PC-3 (cell line): ENCODE measurements around the gene DOK3. TPM values are rescaled to one million over a fixed set of nuclear protein-coding genes. Genes with fewer than 3 reads are reported as not detected.
A peak's percentile ranks its signal among the peaks of the same experiment; 100 is the strongest.

ENCODE experiments used
- ATAC-seq: fragments of 200-7000 bp; cut with Tn5 transposase; 2 replicates; pipeline ENCODE4 v1.9.1; 2020; ENCODE audit warnings: mild to moderate bottlenecking, moderate library complexity
- BruUV-seq: library from RNA; stranded (reverse); fragments of 400-500 nt; replicated peaks from 2 replicates; lab custom pipeline; 2021; lab: Mats Ljungman, UMichigan
- CTCF ChIA-PET: fragments of 300-600 bp; sonication (Branson Sonifier 250); formaldehyde crosslinking; loops from one replicate; lab custom pipeline; 2022; ENCODE audit warnings: antibody characterized with exemption; lab: Charles Lee
- POLR2A ChIA-PET: fragments of 300-600 bp; sonication (Branson Sonifier 250); formaldehyde crosslinking; loops from one replicate; lab custom pipeline; 2022; ENCODE audit warnings: antibody characterized with exemption; ENCODE audit not compliant: unreplicated experiment; lab: Charles Lee
- DNase-seq: peaks from one replicate; pipeline ENCODE4 v3.0.0-alpha.2; 2015
- H2AFZ ChIP-seq: fragments of 300-600 bp; sonication (generic); 2 replicates; pipeline ENCODE4 v1.6.0; 2016; ENCODE audit warnings: antibody characterized with exemption, low read length
- H3F3A ChIP-seq: fragments of 300-600 bp; sonication (generic); one replicate; pipeline ENCODE4 v1.6.0; 2017; ENCODE audit warnings: antibody characterized with exemption, low read length, control low read depth, mild to moderate bottlenecking; ENCODE audit not compliant: unreplicated experiment
- H3K27ac ChIP-seq: fragments of 300-600 bp; sonication (generic); 2 replicates; pipeline ENCODE4 v1.5.1; 2016; ENCODE audit warnings: mild to moderate bottlenecking, low read length
- H3K27me3 ChIP-seq: fragments of 300-600 bp; sonication (generic); 2 replicates; pipeline ENCODE4 v1.6.1; 2016; ENCODE audit warnings: low read length, mixed read lengths
- H3K36me3 ChIP-seq: fragments of 300-600 bp; sonication (generic); 2 replicates; pipeline ENCODE4 v1.6.1; 2016; ENCODE audit warnings: low read depth, mixed run types, low read length, mixed read lengths
- H3K4me1 ChIP-seq: fragments of 300-600 bp; sonication (generic); 2 replicates; pipeline ENCODE4 v1.5.1; 2016; ENCODE audit warnings: low read length; ENCODE audit not compliant: insufficient read depth
- H3K4me2 ChIP-seq: fragments of 300-600 bp; sonication (generic); 2 replicates; pipeline ENCODE4 v1.6.0; 2016; ENCODE audit warnings: low read length
- H3K4me3 ChIP-seq: fragments of 300-600 bp; sonication (generic); 2 replicates; pipeline ENCODE4 v1.5.1; 2016; ENCODE audit warnings: mild to moderate bottlenecking, low read length, mixed read lengths
- H3K79me2 ChIP-seq: fragments of 300-600 bp; sonication (generic); 2 replicates; pipeline ENCODE4 v1.6.1; 2017; ENCODE audit warnings: low read length, mixed read lengths
- H3K9ac ChIP-seq: fragments of 300-600 bp; sonication (generic); 2 replicates; pipeline ENCODE4 v1.6.0; 2016; ENCODE audit warnings: mild to moderate bottlenecking, low read length
- H3K9me2 ChIP-seq: fragments of 300-600 bp; sonication (generic); replicated peaks from 2 replicates; pipeline ENCODE4 v1.6.1; 2016; ENCODE audit warnings: mixed run types, low read length, mixed read lengths
- H3K9me3 ChIP-seq: fragments of 300-600 bp; sonication (generic); 2 replicates; pipeline ENCODE4 v1.6.1; 2016; ENCODE audit warnings: low read length, mixed read lengths
- H4K20me1 ChIP-seq: fragments of 300-600 bp; sonication (generic); 2 replicates; pipeline ENCODE4 v1.6.1; 2016; ENCODE audit warnings: low read length, mixed read lengths
- CTCF ChIP-seq: fragments of 300-600 bp; sonication (generic); conservative IDR thresholded peaks from 2 replicates; pipeline ENCODE4 v1.5.1; 2017; ENCODE audit warnings: antibody characterized with exemption, low read depth, mild to moderate bottlenecking, low read length
- EZH2 ChIP-seq: fragments of 300-600 bp; sonication (generic); IDR thresholded peaks from one replicate; pipeline ENCODE4 v1.6.1; 2017; ENCODE audit warnings: antibody characterized with exemption, mild to moderate bottlenecking, low read length; ENCODE audit not compliant: unreplicated experiment
- EZH2phosphoT487 ChIP-seq: fragments of 300-600 bp; sonication (generic); IDR thresholded peaks from 2 replicates; pipeline ENCODE4 v1.6.1; 2018; ENCODE audit warnings: mild to moderate bottlenecking, antibody characterized with exemption, low read length, borderline replicate concordance
- intact Hi-C: fragments of 100-400 bp; cut with micrococcal nuclease; formaldehyde crosslinking; loops from 2 replicates; pipeline ENCODE4 v1.9.0; 2023
- total RNA-seq: library from RNA; depleted of rRNA; stranded (reverse); fragments of >200 nt; gene quantifications from 2 replicates; pipeline ENCODE4 v1.2.3, GENCODE V29; 2014

The DOK3 gene
- total RNA-seq, 1 experiment from 2014 or later: 6.2 TPM

- H3K4me1 ChIP-seq: peaks cover 16% of the 10 kb centered on the region; the same call in 1 of the 2 replicates
- intact Hi-C loops: loop anchor here (2.0 kb wide), 1 partner anchor 15 kb away; the partner anchor contains the start of gene DBN1
- no peak overlapping the region for H3K4me3 ChIP-seq
- TF ChIP-seq CTCF (no peak), EZH2phosphoT487 (no peak), EZH2 (no peak)
- peaks cover 14% of the 10 kb centered on the region; the same call in 1 of the 2 replicates for H4K20me1 ChIP-seq
- ATAC-seq (no peak), DNase-seq (no peak)
- no peak overlapping the region for H2AFZ ChIP-seq
- peaks cover 5% of the 10 kb centered on the region for H3K36me3 ChIP-seq
- H3K9me3 ChIP-seq: no peaks in the 10 kb centered on the region
- no peaks in the 10 kb centered on the region for H3K9me2 ChIP-seq
- no peaks in the 10 kb centered on the region for H3K27me3 ChIP-seq
- H3K9ac ChIP-seq: no peak overlapping the region
- H3K79me2 ChIP-seq: no peaks in the 10 kb centered on the region
- no peak overlapping the region for H3K4me2 ChIP-seq
- no TSS peak for BruUV-seq
- POLR2A ChIA-PET: interaction anchor here (0.6 to 1.0 kb wide), 2 partner anchors 39 to 55 kb away, joined by 3 to 4 read pairs; partner anchors contain the start of gene PDLIM7
- CTCF ChIA-PET: interaction anchor here (0.7 to 1.1 kb wide), 8 partner anchors 10 to 87 kb away, joined by 3 to 14 read pairs (median 5); partner anchors contain the start of genes GRK6 and PDLIM7
- H3F3A ChIP-seq: peaks cover 8% of the 10 kb centered on the region
- no peak overlapping the region for H3K27ac ChIP-seq
Measured at GRCh38 chr5:177457852-177458681, 51.6 kb downstream of the DOK3 start.

DNA sequence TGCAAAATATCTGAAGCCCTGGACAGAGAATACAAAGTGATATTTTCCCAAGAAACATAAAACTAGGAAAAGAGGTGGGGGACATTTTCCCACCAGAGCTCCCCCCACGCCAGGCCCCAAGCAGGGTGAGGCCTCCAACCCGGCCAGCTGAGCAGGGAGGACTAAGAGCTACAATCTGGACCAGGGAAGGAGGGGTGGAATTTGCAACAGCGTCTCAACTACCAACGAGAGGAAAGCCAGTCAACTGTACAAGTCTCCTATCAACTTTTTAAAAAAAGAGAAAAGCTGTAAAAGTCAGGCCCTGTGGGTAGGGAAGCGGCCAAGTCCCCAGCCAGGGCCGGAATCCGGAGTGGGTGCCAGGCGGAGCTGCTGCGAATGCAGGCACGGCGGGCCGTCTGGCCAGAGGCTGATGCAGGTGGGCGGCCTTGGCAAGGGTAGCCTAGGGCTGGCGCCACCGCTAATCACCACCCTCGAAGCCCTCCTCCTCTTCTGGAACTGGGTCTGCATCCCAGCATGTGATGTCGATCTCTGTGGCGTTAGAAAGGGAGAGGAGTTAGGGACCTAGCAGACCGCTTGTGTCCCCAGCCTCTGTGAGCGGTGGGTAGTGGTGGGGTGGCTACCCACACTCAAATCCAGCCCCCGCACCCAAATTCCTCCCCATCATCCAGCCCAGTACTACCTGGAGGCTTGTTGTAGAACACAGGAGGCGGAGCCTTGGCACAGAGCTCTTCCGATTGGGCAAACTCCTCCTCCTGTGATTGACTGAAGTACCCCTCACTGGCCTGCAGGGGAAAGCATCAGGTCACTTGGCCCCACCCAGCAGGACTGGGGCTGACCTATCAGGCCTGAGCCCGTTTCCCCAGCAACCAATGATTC lies 52.4 kb downstream of the DOK3 start:
- Histone ChIP-seq H3K9me2 (no peaks in the 10 kb centered on the region), H3K27ac (no peak overlapping the region), H2AFZ (no peak overlapping the region), H3K36me3 (peaks cover 5% of the 10 kb centered on the region), H3K79me2 (no peaks in the 10 kb centered on the region), H4K20me1 (peaks cover 14% of the 10 kb centered on the region; the same call in 1 of the 2 replicates), H3K27me3 (no peaks in the 10 kb centered on the region), H3K4me2 (no peak overlapping the region), H3K9me3 (no peaks in the 10 kb centered on the region), H3K4me1 (peaks cover 16% of the 10 kb centered on the region; the same call in 1 of the 2 replicates), H3K4me3 (no peak overlapping the region), H3K9ac (no peak overlapping the region), H3F3A (peaks cover 8% of the 10 kb centered on the region)
- intact Hi-C loops: loop anchor here (1.0 to 2.0 kb wide), 2 partner anchors 16 to 40 kb away; partner anchors contain the start of genes DBN1 and PDLIM7
- ChIA-PET POLR2A (interaction anchor here (0.6 to 1.0 kb wide), 2 partner anchors 40 to 54 kb away, joined by 3 to 4 read pairs; partner anchors contain the start of gene PDLIM7), CTCF (interaction anchor here (0.5 to 1.1 kb wide), 9 partner anchors 9 to 108 kb away, joined by 3 to 14 read pairs (median 5); partner anchors contain the start of genes GRK6 and PDLIM7)
- TSS peak; percentile 44 for BruUV-seq
- TF ChIP-seq CTCF (peak; percentile 29; the same call in 1 of the 2 replicates), EZH2 (no peak)
- peak; percentile 37 for ATAC-seq
- peak; percentile 94 for DNase-seq
